RWPE2 (cell line): ENCODE data around the gene CEMIP.

ENCODE experiments used
- ATAC-seq: fragments of 200-7000 bp; cut with Tn5 transposase; 3 replicates; pipeline ENCODE4 v1.9.1; 2021; ENCODE audit warnings: low read depth
- DNase-seq: peaks from one replicate; pipeline ENCODE4 v3.0.0-alpha.2; 2020; ENCODE audit warnings: low spot score
- H3K27ac ChIP-seq: fragments of 450-650 bp; 2 replicates; pipeline ENCODE4 v1.5.1; 2017; ENCODE audit warnings: mild to moderate bottlenecking; ENCODE audit not compliant: poor library complexity, severe bottlenecking
- H3K27me3 ChIP-seq: fragments of 250-450 bp; sonication (Bioruptor Pico); 2 replicates; pipeline ENCODE4 v1.5.1; 2021; ENCODE audit warnings: mild to moderate bottlenecking, moderate library complexity; ENCODE audit not compliant: insufficient read depth, poor library complexity, severe bottlenecking
- H3K36me3 ChIP-seq: fragments of 250-450 bp; sonication (Bioruptor Pico); 2 replicates; pipeline ENCODE4 v1.5.1; 2020; ENCODE audit warnings: low read depth, mild to moderate bottlenecking, moderate library complexity
- H3K4me1 ChIP-seq: fragments of 250-450 bp; sonication (Bioruptor Pico); 2 replicates; pipeline ENCODE4 v1.5.1; 2021; ENCODE audit warnings: mild to moderate bottlenecking, moderate library complexity; ENCODE audit not compliant: insufficient read depth, poor library complexity, severe bottlenecking
- H3K4me3 ChIP-seq: fragments of 250-450 bp; sonication (Bioruptor Pico); 2 replicates; pipeline ENCODE4 v1.5.1; 2021; ENCODE audit warnings: mild to moderate bottlenecking, moderate library complexity; ENCODE audit not compliant: severe bottlenecking
- H3K9me3 ChIP-seq: fragments of 250-450 bp; sonication (Bioruptor Pico); 2 replicates; pipeline ENCODE4 v1.5.1; 2021; ENCODE audit warnings: mild to moderate bottlenecking, moderate library complexity; ENCODE audit not compliant: severe bottlenecking
- CTCF ChIP-seq: fragments of 450-650 bp; IDR thresholded peaks from one replicate; pipeline ENCODE4 v1.5.1; 2017; ENCODE audit warnings: mild to moderate bottlenecking, moderate library complexity; ENCODE audit not compliant: poor library complexity, severe bottlenecking

Gene CEMIP

GRCh38 chr15:80785811-80786354, 6.7 kb downstream of the CEMIP start:
- no peak overlapping the region for H3K27ac ChIP-seq
- ATAC-seq: no peak
- no peaks in the 10 kb centered on the region for H3K9me3 ChIP-seq
- DNase-seq: no peak
- H3K27me3 ChIP-seq: peaks cover 1% of the 10 kb centered on the region
- TF ChIP-seq CTCF: no peak
- H3K4me1 ChIP-seq: peaks cover 3% of the 10 kb centered on the region
- no peaks in the 10 kb centered on the region for H3K36me3 ChIP-seq
- no peak overlapping the region for H3K4me3 ChIP-seq

GRCh38 chr15:80787316-80787715, 8.1 kb downstream of the CEMIP start:
- H3K9me3 ChIP-seq: no peaks in the 10 kb centered on the region
- no peak overlapping the region for H3K27ac ChIP-seq
- no peak overlapping the region for H3K4me3 ChIP-seq
- H3K4me1 ChIP-seq: peaks cover 6% of the 10 kb centered on the region
- H3K27me3 ChIP-seq: no peaks in the 10 kb centered on the region
- no peak for TF ChIP-seq CTCF
- H3K36me3 ChIP-seq: no peaks in the 10 kb centered on the region
- DNase-seq (no peak), ATAC-seq (no peak)

- DNase-seq: no peak
- no peaks in the 10 kb centered on the region for H3K9me3 ChIP-seq
- no peak for TF ChIP-seq CTCF
- peaks cover 6% of the 10 kb centered on the region for H3K4me1 ChIP-seq
- ATAC-seq: no peak
- H3K36me3 ChIP-seq: no peaks in the 10 kb centered on the region
- no peaks in the 10 kb centered on the region for H3K27me3 ChIP-seq
- no peak overlapping the region for H3K4me3 ChIP-seq
- no peak overlapping the region for H3K27ac ChIP-seq
Observed at GRCh38 chr15:80788536-80788935, 9.4 kb downstream of the CEMIP start.

- TF ChIP-seq CTCF: no peak
- Histone ChIP-seq H3K4me1 (peaks cover 6% of the 10 kb centered on the region), H3K27me3 (no peaks in the 10 kb centered on the region), H3K4me3 (no peak overlapping the region), H3K27ac (no peak overlapping the region), H3K36me3 (no peaks in the 10 kb centered on the region), H3K9me3 (no peaks in the 10 kb centered on the region)
- no peak for ATAC-seq
- no peak for DNase-seq
Observed at GRCh38 chr15:80789296-80789695, 10.1 kb downstream of the CEMIP start.

- H3K27ac ChIP-seq: no peak overlapping the region
Observed at GRCh38 chr15:80789796-80790195, 10.6 kb downstream of the CEMIP start.

More at GRCh38 chr15:80789796-80790195, 10.6 kb downstream of the CEMIP start:
- ATAC-seq (no peak), DNase-seq (no peak)
- TF ChIP-seq CTCF: no peak
- Histone ChIP-seq H3K27me3 (no peaks in the 10 kb centered on the region), H3K36me3 (no peaks in the 10 kb centered on the region), H3K4me3 (no peak overlapping the region), H3K4me1 (peaks cover 6% of the 10 kb centered on the region), H3K9me3 (no peaks in the 10 kb centered on the region)
